LNCaP clone FGC (cell line): ENCODE results near the gene DHRS4L2.
A peak's percentile ranks its signal among the peaks of the same experiment; 100 is the strongest.
"Not testable (repeated sequence)": the region's sequence is repeated elsewhere in the genome, so short reads cannot be mapped to it uniquely, and the experiment has no call there.

Experiments used
- DNase-seq: peaks from one replicate; pipeline ENCODE4 v3.0.0-alpha.2; 2011; ENCODE audit warnings: low read depth
- H3K4me3 ChIP-seq: 2 replicates; pipeline ENCODE4 v1.5.1; 2011; ENCODE audit warnings: mild to moderate bottlenecking, low read depth, low read length, control low read depth
- TF ChIP-seq, protein P1 (sequence below): IDR thresholded peaks from 2 replicates; pipeline ENCODE4 v1.5.1; 2012; ENCODE audit warnings: mild to moderate bottlenecking; ENCODE audit not compliant: control insufficient read depth, insufficient read depth; ENCODE audit errors: extremely low read depth

DHRS4L2 gene

GRCh38 chr14:23988607-23989363 is at the start of gene DHRS4L2:
TSS of gene DHRS4L2 (plus strand) at chr14:23988929. CDS start at chr14:23988948, 19 bp downstream.
- DNase-seq, result not testable (repeated sequence)
- peak within 1 kb of the TSS; percentile 10; the same call in 1 of the 2 replicates for H3K4me3 ChIP-seq

- no peak for DNase-seq
- TF ChIP-seq, protein P1, sequence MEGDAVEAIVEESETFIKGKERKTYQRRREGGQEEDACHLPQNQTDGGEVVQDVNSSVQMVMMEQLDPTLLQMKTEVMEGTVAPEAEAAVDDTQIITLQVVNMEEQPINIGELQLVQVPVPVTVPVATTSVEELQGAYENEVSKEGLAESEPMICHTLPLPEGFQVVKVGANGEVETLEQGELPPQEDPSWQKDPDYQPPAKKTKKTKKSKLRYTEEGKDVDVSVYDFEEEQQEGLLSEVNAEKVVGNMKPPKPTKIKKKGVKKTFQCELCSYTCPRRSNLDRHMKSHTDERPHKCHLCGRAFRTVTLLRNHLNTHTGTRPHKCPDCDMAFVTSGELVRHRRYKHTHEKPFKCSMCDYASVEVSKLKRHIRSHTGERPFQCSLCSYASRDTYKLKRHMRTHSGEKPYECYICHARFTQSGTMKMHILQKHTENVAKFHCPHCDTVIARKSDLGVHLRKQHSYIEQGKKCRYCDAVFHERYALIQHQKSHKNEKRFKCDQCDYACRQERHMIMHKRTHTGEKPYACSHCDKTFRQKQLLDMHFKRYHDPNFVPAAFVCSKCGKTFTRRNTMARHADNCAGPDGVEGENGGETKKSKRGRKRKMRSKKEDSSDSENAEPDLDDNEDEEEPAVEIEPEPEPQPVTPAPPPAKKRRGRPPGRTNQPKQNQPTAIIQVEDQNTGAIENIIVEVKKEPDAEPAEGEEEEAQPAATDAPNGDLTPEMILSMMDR, result no peak
- H3K4me3 ChIP-seq, result no peak overlapping the region
Observed at GRCh38 chr14:23939607-23940326, 49.0 kb upstream of the DHRS4L2 start.

GRCh38 chr14:23941230-23941629 is 47.5 kb upstream of the DHRS4L2 start:
- TF ChIP-seq, protein P1, result no peak
- H3K4me3 ChIP-seq, result no peak overlapping the region
- DNase-seq, result no peak

DNA sequence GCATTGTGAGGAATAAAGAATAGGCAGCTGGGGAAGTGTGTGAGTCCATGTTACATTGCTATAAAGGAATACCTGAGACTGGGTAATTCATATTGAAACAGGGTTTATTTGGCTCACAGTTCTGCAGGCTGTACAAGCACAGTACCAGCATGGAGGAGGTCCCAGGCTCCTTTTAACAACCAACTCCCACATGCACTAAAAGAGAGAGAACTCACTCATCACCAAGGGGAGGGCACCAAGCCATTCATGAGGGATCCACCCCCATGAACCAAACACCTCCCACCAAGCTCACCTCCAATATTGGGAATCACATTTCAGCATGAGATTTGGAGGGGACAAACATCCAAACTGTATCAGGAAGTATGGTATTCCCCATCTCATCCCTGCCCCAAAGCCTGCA is 47.1 kb upstream of the DHRS4L2 start:
- no peak for DNase-seq
- no peak overlapping the region for H3K4me3 ChIP-seq
- TF ChIP-seq, protein P1, result no peak

- no peak overlapping the region for H3K4me3 ChIP-seq
- no peak for DNase-seq
- TF ChIP-seq, protein P1, result no peak
Observed at GRCh38 chr14:23942587-23942986, 46.1 kb upstream of the DHRS4L2 start.

DNA sequence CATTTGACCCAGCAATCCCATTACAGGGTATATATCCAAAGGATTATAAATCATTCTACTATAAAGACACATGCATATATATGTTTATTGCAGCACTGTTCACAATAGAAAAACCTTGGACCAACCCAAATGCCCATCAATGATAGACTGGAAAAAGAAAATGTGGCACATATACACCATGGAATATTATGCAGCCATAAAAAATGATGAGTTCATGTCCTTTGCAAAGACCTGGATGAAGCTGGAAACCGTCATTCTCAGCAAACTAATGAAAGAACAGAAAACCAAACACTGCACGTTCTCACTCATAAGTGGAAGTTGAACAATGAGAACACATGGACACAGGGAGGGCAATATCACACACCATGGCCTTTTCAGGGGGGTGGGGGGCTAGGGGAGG is 39.7 kb upstream of the DHRS4L2 start:
- not testable (repeated sequence) for DNase-seq, H3K4me3 ChIP-seq

DNA sequence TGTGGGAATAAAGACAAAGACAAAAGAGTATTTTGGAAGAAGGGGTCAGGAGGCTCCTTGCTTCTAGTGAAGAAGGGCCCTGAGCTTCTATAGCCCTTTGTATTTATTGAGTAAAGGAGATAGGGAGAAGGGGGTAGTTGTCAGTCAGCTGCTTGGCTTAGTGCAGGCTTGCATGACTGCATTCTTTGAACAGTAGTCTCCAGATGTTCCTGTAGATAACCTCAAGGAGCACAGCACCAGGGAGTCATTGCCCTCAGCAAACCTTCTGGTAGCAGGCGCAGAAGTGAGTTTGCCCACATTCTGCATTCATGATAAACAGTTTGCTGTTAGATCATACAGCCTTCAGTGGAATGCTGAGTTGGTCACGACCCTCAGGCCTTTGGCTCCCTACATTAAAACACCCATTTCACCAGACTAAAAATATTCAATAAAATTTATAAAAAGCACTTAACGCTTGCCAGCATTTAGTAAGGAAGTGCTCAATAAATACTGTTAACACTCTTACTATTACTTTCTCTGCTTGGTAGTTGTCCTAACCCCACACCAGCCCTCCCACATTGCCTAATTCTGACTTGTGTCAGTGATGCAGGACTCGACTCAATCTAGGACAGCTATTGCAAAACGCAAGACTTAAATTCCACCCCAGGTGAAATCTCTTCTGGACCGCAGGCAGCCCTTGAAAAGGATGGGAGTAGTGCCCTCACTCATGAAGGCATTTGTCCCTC is 38.2 kb upstream of the DHRS4L2 start:
- TF ChIP-seq, protein P1, result no peak
- DNase-seq, result no peak
- no peak overlapping the region for H3K4me3 ChIP-seq

- not testable (repeated sequence) for H3K4me3 ChIP-seq, DNase-seq
Observed at GRCh38 chr14:23951136-23951466, 37.6 kb upstream of the DHRS4L2 start.
